Measurements from ENCODE around the gene PET100. TPM values are rescaled to one million over a fixed set of nuclear protein-coding genes. Genes with fewer than 3 reads are reported as not detected.
A peak's percentile ranks its signal among the peaks of the same experiment; 100 is the strongest.

Gene PET100
- total RNA-seq, 1 donor, result 4.6 TPM

- DNase-seq (ENCODE audit: low read depth in 2 of 3, low spot score in 2 of 3), result no peak
These were observed 2.0 kb downstream of the PET100 start for GRCh38 chr19:7631577-7631976.

- DNase-seq (ENCODE audit: low read depth in 2 of 3, low spot score in 2 of 3), result no peak
These were observed 3.0 kb downstream of the PET100 start for GRCh38 chr19:7632340-7633203.

DNA sequence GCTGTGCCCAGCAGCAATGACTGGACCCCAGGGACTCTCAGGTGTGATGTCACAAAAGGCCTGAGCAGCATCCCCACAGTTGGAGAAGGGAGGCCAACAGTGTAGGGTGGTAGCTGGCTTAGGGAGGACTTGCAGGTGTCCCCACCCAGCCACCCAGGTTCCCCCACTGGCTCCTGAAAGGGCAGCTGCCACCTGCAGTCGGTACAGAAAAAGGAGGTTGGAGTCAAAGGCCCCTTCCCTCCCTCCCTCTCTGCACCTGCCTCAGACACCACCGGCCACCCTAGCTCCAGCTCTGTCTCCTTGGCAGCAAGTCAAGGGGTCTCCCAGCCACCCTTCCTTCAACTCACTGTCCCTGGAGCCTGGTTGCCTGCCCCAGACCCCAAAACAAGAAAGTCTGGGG is 4.1 kb downstream of the PET100 start, which contains the start of gene PCP2:
Gene PCP2, minus strand, starts transcription at position 22 of the 400 bp plus-strand sequence. CDS start 262 bp downstream, outside the sequence.
- DNase-seq (ENCODE audit: low read depth in 2 of 3, low spot score in 2 of 3), result no peak

GRCh38 chr19:7635670-7636069 is 6.1 kb downstream of the PET100 start:
- DNase-seq (ENCODE audit: low read depth in 2 of 3, low spot score in 2 of 3), result no peak

DNA sequence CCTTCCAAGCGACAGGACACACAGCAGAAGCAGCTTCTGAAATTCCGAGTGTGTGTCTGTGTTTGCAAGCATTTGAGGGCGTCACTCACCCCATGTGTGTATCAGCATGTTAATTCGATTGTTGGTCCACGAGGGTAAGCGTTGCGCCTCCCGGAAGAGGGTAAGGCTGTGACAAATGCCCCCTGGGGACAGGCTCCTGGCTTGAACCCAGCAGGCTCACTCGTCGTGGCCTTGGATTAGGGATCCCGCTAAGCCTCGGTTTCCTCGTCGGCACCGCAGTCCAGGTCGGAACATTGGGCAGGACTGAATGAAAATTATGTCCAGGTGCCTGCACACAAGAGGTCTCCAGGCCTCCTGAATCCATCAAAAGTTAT is 6.7 kb downstream of the PET100 start:
- DNase-seq (ENCODE audit: low read depth in 2 of 3, low spot score in 2 of 3), result no peak

DNA sequence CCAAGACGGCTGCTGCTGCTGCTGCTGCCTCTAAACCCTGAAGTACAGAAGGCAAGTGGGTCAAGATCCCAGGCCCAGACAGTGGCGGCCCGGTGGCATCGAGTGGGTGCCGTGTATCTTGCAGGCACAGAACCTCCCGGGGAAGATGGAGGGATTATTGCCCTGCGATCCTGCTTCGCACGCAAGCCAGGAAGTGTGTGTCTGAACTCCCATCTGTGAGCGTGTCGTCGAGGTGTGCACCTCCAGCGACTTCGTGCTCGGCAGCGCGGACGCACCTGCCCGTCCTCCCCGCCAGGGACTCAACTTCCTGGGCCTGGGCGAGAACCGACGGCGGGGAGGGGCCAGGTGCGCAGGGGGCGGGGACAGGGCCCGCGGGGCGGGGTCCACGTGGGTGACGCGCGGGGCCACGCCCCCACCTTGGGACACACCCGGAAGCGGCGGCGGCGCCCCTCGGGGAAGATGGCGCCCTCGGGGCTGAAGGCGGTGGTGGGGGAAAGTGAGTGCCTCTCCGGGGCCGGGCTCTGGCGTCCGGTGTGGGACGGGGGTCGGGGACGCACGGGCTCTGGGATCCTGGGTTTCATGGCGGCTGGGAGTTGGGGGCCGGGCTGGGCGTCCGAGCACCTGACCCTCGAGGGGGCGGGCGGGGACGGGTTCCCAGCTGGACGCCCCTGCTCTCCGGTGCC is 7.2 kb downstream of the PET100 start, which contains the start of gene STXBP2:
Gene STXBP2, plus strand, starts transcription at position 420 of the 683 bp plus-strand sequence. Its CDS starts 40 bp downstream, at position 460.
- DNase-seq (ENCODE audit: low read depth in 2 of 3, low spot score in 2 of 3), result peak; percentile 82 to 88 (median 87)

DNA sequence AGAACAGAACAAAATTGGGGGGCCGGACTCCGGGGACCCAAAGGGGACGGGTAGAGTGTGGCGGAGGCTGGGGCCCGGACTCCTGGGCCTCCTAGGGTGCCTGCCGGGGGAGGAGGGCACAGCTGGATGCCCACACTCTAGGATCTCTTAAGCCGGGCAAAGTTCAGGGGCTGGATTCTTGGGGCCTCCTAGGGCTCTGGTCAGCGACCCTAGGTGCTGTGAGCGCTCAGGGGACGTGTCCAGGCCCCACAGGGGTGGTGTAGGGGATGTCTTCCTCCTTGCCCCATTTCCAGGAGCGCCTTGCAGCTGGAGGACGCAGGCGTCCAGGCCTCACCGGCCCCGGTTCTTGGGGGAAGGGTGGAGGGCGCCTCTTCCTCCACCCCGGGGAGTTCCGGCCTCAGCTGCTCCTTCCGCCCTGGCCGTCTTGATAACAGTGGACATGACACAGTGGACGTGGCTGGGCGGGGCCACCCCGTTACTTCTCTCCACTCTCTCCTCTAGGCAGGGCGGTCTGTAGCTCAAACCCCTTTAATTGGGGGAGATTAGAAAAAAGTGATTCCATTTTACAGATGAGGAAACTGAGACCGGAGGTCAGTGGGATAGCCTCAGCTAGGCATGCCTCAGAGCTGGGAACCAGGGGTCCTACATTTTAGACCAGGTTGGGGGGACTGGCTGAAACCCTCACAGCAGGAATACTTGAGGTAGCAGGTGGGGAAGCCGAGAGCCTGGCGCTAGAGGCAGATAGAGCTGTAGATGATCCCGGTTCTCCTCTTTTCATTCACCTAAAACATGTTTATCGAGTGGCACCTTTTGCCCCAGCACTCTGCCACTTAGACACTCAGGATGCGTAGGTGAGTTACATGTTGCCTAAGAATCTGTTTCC is 8.0 kb downstream of the PET100 start:
- DNase-seq (ENCODE audit: low read depth in 2 of 3, low spot score in 2 of 3), result peak in 2 of 3 donors; percentile 27 to 28

GRCh38 chr19:7638802-7639465 is 9.3 kb downstream of the PET100 start:
- no peak for DNase-seq (ENCODE audit: low read depth in 2 of 3, low spot score in 2 of 3)

- DNase-seq (ENCODE audit: low read depth in 2 of 3, low spot score in 2 of 3), result no peak
These were observed 10.3 kb downstream of the PET100 start for GRCh38 chr19:7639863-7640348.

DNA sequence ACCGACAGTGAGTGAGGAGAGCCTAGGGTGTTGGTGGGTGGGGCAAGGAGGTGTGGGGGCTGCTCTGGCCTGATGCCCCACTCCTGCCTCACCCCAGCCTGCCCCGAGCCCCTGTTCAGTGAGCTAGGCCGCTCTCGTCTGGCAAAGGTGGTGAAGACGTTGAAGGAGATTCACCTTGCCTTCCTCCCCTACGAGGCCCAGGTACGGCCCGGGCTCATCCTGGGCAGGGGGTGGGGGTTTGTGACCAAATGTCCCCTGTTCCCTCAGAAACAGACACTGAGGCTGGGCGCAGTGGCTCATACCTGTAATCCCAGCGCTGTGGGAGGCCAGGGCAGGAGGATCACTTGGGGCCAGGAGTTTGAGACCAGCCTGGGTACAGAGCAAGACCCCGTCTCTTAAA is 11.2 kb downstream of the PET100 start:
- no peak for DNase-seq (ENCODE audit: low read depth in 2 of 3, low spot score in 2 of 3)

- no peak for DNase-seq (ENCODE audit: low read depth in 2 of 3, low spot score in 2 of 3)
These were observed 12.0 kb downstream of the PET100 start for GRCh38 chr19:7641290-7642276.

DNA sequence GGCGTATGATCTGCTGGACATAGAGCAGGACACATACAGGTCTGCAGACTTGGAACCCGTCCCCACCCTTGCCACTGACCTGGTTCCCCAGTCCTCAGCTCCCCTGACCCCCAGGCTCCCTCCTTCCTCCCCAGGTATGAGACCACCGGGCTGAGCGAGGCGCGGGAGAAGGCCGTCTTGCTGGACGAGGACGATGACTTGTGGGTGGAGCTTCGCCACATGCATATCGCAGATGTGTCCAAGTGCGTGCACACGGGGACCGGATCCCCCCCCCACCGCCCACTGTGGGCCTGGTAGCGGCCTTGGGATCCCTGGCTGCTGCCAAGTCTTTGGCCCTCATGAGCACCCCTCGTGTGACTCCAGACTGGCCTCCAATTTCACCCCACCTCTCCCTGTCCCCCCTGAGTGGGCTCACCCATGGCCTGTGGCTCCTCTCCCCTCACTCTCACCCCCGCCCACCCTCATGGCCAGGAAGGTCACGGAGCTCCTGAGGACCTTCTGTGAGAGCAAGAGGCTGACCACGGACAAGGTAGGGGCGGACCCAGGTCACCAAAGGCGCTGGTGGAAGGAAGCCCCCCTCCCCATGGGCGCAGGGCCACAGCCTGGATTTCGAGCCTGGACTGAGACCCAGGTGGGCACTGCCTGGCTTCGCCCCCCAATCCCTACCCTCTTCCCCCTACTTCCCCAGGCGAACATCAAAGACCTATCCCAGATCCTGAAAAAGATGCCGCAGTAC is 12.9 kb downstream of the PET100 start:
- no peak for DNase-seq (ENCODE audit: low read depth in 2 of 3, low spot score in 2 of 3)

GRCh38 chr19:7643031-7643415 is 13.4 kb downstream of the PET100 start:
- DNase-seq (ENCODE audit: low read depth in 2 of 3, low spot score in 2 of 3), result no peak

- peak in 2 of 3 donors; percentile 26 to 54 for DNase-seq (ENCODE audit: low read depth in 2 of 3, low spot score in 2 of 3)
These were observed 14.3 kb downstream of the PET100 start for GRCh38 chr19:7643629-7644549.

- no peak for DNase-seq (ENCODE audit: low read depth in 2 of 3, low spot score in 2 of 3)
These were observed 14.9 kb downstream of the PET100 start for GRCh38 chr19:7644550-7644877.

- no peak for DNase-seq (ENCODE audit: low read depth in 2 of 3, low spot score in 2 of 3)
These were observed 15.6 kb downstream of the PET100 start for GRCh38 chr19:7645163-7645562.
